ENCODE results near the gene PSMD13.

PSMD13 gene

GRCh38 chr11:198236-198806, 38.5 kb upstream of the PSMD13 start:
- H3K27ac ChIP-seq = no peak overlapping the region
- TF ChIP-seq CTCF (IDR thresholded peaks at IDR 0.05) (no peak), ZFX (IDR thresholded peaks at IDR 0.05; ENCODE audit: borderline replicate concordance) (no peak)

- H3K27ac ChIP-seq = no peak overlapping the region
- TF ChIP-seq CTCF (IDR thresholded peaks at IDR 0.05) (no peak), ZFX (IDR thresholded peaks at IDR 0.05; ENCODE audit: borderline replicate concordance) (no peak)
Observed at GRCh38 chr11:199004-199581, 37.7 kb upstream of the PSMD13 start.

GRCh38 chr11:199782-200181, 37.0 kb upstream of the PSMD13 start:
- no peak for TF ChIP-seq CTCF (IDR thresholded peaks at IDR 0.05)
- TF ChIP-seq ZFX (IDR thresholded peaks at IDR 0.05; ENCODE audit: borderline replicate concordance) = no peak

GRCh38 chr11:200224-201003, 36.4 kb upstream of the PSMD13 start:
- H3K27ac ChIP-seq = no peak overlapping the region
- TF ChIP-seq ZFX (IDR thresholded peaks at IDR 0.05; ENCODE audit: borderline replicate concordance) (no peak), CTCF (IDR thresholded peaks at IDR 0.05) (no peak)

More at GRCh38 chr11:199782-200181, 37.0 kb upstream of the PSMD13 start:
- no peak overlapping the region for H3K27ac ChIP-seq

- TF ChIP-seq CTCF (IDR thresholded peaks at IDR 0.05) = no peak
- no peak overlapping the region for H3K27ac ChIP-seq
Observed at GRCh38 chr11:201966-202365, 34.8 kb upstream of the PSMD13 start.

- TF ChIP-seq CTCF (IDR thresholded peaks at IDR 0.05) (no peak), ZFX (IDR thresholded peaks at IDR 0.05; ENCODE audit: borderline replicate concordance) (no peak)
- H3K27ac ChIP-seq = no peak overlapping the region
Observed at GRCh38 chr11:202490-202889, 34.3 kb upstream of the PSMD13 start.
